Measurements from ENCODE around the gene RC3H2. TPM values are rescaled to one million over a fixed set of nuclear protein-coding genes. Genes with fewer than 3 reads are reported as not detected.

Gene RC3H2
- polyA plus RNA-seq, 2 of the 4 experiments (the other 2 are of a cell fraction) = 15.1 to 43.6 TPM

DNA sequence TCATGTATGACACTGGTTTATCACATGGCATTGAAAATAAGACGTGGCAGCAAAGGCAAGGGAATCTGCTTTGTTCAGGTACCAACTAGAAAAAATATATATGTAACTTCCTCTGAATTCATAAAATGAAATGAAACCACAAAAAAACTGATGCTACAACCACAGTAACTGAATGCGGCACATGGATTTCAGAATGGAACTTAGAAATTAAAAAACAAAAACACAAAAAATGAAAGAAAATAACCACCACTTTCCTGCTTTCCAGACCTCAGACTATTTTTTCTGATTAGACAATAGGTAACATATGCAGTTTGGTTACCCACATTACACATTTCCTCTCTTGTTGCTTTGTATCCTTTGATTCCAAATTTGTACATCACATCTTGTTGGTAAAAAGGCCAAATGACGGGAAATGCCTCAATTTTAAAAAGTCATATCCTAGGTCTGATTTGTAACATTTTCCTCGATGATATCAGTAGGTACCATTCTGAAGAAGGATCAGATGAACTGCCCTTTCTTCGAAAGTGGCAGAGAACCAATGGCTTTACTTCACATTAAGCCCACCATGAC, 58.7 kb downstream of the RC3H2 start:
- H3K4me3 ChIP-seq = no peak overlapping the region
- DNase-seq (ENCODE audit: low read depth in 1 of 2, low spot score in 1 of 2) = no peak
- 92% methylated on average over 5 of the region's 5 CpGs for WGBS (ENCODE audit: missing lambda C conversion rate)
- H3K27ac ChIP-seq = no peak overlapping the region
- TF ChIP-seq MAZ (IDR thresholded peaks at IDR 0.05; ENCODE audit: borderline replicate concordance, low read depth, low read length) (no peak), SMC3 (IDR thresholded peaks at IDR 0.05) (no peak), KDM5A (IDR thresholded peaks at IDR 0.05) (no peak), CBX8 (IDR thresholded peaks at IDR 0.05) (no peak)
- POLR2A ChIA-PET = no interaction called here
- H3K4me2 ChIP-seq = no peak overlapping the region
- H3K4me1 ChIP-seq = no peaks in the 10 kb centered on the region
- no peak for ATAC-seq
- no peaks in the 10 kb centered on the region for H3K9me3 ChIP-seq
- CTCF ChIA-PET = no interaction called here
- no peak for FAIRE-seq

- Histone ChIP-seq H3K4me3 (no peak overlapping the region), H3K27ac (no peak overlapping the region), H3K4me1 (no peaks in the 10 kb centered on the region), H3K4me2 (no peak overlapping the region), H3K9me3 (no peaks in the 10 kb centered on the region)
- TF ChIP-seq TP53 (CRISPR knock-in tag; IDR thresholded peaks at IDR 0.05) (no peak), BHLHE40 (IDR thresholded peaks at IDR 0.05; ENCODE audit: low read depth, low read length) (no peak), KDM1A (IDR thresholded peaks at IDR 0.05; ENCODE audit: low read depth) (no peak), ZSCAN20 (CRISPR knock-in tag; IDR thresholded peaks at IDR 0.05) (no peak), PBX3 (IDR thresholded peaks at IDR 0.05) (no peak), ATOH8 (CRISPR knock-in tag; IDR thresholded peaks at IDR 0.05; ENCODE audit: low read depth) (no peak), ZFP36 (IDR thresholded peaks at IDR 0.05; ENCODE audit: borderline replicate concordance, partially characterized antibody) (no peak), MYC (IDR thresholded peaks at IDR 0.05; ENCODE audit: borderline replicate concordance, low read length) (no peak), HEYL (CRISPR knock-in tag; IDR thresholded peaks at IDR 0.05) (no peak), FOXS1 (CRISPR knock-in tag; IDR thresholded peaks at IDR 0.05) (no peak), ZC3H11A (IDR thresholded peaks at IDR 0.05) (no peak), JUN (IDR thresholded peaks at IDR 0.05) (no peak), EHMT2 (IDR thresholded peaks at IDR 0.05; ENCODE audit: low read depth) (no peak), TFCP2L1 (CRISPR knock-in tag; IDR thresholded peaks at IDR 0.05) (no peak), ZNF302 (CRISPR knock-in tag; IDR thresholded peaks at IDR 0.05) (no peak), CHD2 (IDR thresholded peaks at IDR 0.05; ENCODE audit: low read length, partially characterized antibody) (no peak), PHF8 (IDR thresholded peaks at IDR 0.05; ENCODE audit: borderline replicate concordance, low read depth) (no peak)
- TF ChIP-seq, protein P1, sequence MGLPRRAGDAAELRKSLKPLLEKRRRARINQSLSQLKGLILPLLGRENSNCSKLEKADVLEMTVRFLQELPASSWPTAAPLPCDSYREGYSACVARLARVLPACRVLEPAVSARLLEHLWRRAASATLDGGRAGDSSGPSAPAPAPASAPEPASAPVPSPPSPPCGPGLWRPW (IDR thresholded peaks at IDR 0.05) = no peak
- ATAC-seq = no peak
- no peak for DNase-seq (ENCODE audit: low read depth in 1 of 2, low spot score in 1 of 2)
- CTCF ChIA-PET = interaction anchor here (0.8 kb wide), 1 partner anchor 9 kb away, joined by 3 read pairs; no protein-coding TSS in a partner anchor
- POLR2A ChIA-PET = no interaction called here
- no peak for FAIRE-seq
- 92% methylated on average over 3 of the region's 3 CpGs for WGBS (ENCODE audit: missing lambda C conversion rate)
Observed at GRCh38 chr9:122845116-122845515, 60.0 kb downstream of the RC3H2 start.

GRCh38 chr9:122844137-122844536, 61.0 kb downstream of the RC3H2 start:
- FAIRE-seq (no peak), DNase-seq (ENCODE audit: low read depth in 1 of 2, low spot score in 1 of 2) (no peak), ATAC-seq (no peak)
- Histone ChIP-seq H3K4me1 (no peaks in the 10 kb centered on the region), H3K4me3 (no peak overlapping the region), H3K27ac (no peak overlapping the region), H3K4me2 (no peak overlapping the region), H3K9me3 (no peaks in the 10 kb centered on the region)
- TF ChIP-seq NR3C1 (IDR thresholded peaks at IDR 0.05) = no peak
- TF ChIP-seq POLR2A (IDR thresholded peaks at IDR 0.05; ENCODE audit: low read length) = no peak
- TF ChIP-seq RAD21 (conservative IDR thresholded peaks at IDR 0.05 in 1 of 2, IDR thresholded peaks at IDR 0.05 in 1 of 2) = no peak
- TF ChIP-seq EHMT2 (IDR thresholded peaks at IDR 0.05; ENCODE audit: low read depth) = no peak
- TF ChIP-seq CBX2 (IDR thresholded peaks at IDR 0.05; ENCODE audit: borderline replicate concordance, low read depth) = no peak
- CTCF ChIA-PET = interaction anchor here (0.6 to 1.1 kb wide), 2 partner anchors 11 to 15 kb away, joined by 3 to 6 read pairs; no protein-coding TSS in a partner anchor
- WGBS (ENCODE audit: missing lambda C conversion rate) = 91% methylated on average over 1 of the region's 1 CpG
- POLR2A ChIA-PET = no interaction called here
